GM18505 (cell line): Measurements from ENCODE around the gene BCR.
A peak's percentile ranks its signal among the peaks of the same experiment; 100 is the strongest.

ENCODE experiments used
- ATAC-seq: cut with Tn5 transposase; IDR thresholded peaks from one replicate; pipeline ENCODE4 v1.9.1; 2021; ENCODE audit not compliant: unreplicated experiment
- POLR2A ChIP-seq: IDR thresholded peaks from 4 replicates; pipeline ENCODE4 v1.6.1; 2011; ENCODE audit warnings: borderline replicate concordance; ENCODE audit not compliant: insufficient read depth, insufficient read length; ENCODE audit errors: extremely low read depth

Gene BCR

GRCh38 chr22:23217171-23218052, 37.1 kb downstream of the BCR start:
- no peak for TF ChIP-seq POLR2A
- ATAC-seq: no peak

- ATAC-seq: no peak
- TF ChIP-seq POLR2A: no peak
These were observed 38.0 kb downstream of the BCR start for GRCh38 chr22:23218053-23218866.

- ATAC-seq: no peak
- no peak for TF ChIP-seq POLR2A
These were observed 38.5 kb downstream of the BCR start for GRCh38 chr22:23218867-23219251.

DNA sequence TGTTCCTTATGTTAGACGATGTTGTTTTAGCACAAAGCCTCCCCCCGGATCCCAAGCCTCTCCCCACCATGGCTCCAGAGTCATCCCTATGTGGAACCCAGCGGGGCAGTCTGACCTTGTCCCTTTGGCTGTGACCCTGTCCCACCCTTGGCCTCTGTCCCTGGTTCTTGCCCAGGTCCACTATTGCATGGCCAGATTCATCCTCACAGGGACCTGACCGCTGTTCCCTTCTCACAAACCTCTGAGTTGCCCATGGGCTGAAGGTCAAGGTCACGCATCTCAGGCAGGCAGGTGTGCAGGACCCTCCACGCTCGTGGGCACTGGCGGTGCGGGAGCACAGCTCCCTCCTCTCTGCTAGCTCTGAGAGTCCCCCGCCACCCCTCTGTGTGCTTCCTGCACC, 39.0 kb downstream of the BCR start:
- ATAC-seq: no peak
- no peak for TF ChIP-seq POLR2A

- TF ChIP-seq POLR2A: no peak
- ATAC-seq: peak; percentile 65
These were observed 39.6 kb downstream of the BCR start for GRCh38 chr22:23219822-23220484.

DNA sequence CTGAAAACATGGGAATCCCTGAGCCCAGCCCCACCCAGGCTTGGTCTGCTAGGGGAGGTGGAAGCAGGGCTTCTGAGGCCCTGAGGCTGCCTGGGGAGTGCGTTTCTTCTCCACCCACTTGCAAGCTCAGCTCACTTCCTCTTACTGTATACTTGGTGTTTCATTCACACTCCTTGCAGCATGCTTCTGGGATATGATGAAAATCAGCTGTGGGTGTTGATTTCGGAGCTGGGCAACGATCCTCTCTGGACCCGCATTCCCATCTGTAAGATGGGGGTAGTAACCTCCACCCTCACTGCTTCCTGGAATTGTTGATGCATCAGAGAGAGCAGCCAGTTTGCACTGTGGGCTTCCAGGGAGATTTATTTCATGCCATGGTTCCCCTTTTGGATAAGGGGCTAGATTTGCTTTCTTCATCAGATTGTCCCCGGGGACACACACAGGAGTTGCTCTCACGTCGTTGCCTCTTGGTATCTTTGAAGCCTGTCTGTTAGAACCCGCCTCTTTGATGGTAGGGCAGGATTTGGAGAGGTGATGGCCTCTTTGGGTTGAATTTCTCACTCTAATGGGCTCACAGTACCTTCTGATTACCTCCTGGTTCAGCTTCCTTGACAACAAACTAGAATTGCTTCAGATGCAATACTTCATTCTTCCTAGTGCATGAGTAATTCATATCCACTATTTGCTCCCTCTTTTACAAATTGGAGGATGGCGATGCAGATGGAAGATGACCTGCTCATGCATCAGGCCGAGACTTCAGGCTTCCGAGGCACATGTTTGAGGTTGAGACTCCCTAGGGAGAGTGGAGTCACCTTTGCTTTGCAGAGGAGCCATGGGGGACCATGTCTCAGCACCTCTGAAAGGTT, 40.4 kb downstream of the BCR start:
- TF ChIP-seq POLR2A: no peak
- ATAC-seq: peak; percentile 31

GRCh38 chr22:23221351-23221804, 41.1 kb downstream of the BCR start:
- no peak for TF ChIP-seq POLR2A
- no peak for ATAC-seq

DNA sequence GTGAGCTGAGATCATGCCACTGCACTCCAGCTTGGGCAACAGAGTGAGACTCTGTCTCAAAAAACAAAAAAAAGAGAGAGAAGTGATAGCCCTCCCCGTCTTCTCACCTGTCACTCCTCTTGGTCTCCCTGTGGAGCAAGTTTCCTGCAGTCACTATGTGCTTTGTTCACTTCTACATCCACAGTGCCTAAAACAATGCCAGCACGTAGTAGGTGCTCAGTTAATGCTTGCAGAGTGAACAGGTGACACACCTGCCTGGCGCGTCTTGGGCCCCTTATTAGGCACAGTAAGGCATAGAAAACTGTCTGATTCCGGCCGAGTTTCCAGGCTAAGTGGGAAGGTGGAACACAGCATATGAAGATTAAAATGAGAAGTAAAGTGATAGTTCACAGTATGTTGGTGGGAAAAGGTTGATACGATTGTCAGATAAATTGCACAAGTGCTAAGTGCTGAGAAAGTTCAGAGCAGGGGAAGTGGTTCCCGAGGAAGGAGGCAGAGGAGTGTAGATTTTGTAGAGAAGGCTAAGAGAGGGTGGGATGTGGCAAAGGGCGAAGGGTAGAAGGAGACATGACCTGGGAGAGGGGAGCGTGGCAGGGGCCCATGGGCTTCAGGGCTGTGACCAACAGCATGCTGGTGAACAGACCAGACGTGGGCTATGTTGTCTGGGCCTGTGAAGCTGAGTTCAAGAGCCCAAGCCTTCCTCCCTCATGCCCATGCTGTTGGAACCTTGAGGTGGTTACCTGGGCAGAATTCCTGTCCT, 41.9 kb downstream of the BCR start:
- ATAC-seq: no peak
- no peak for TF ChIP-seq POLR2A

GRCh38 chr22:23222793-23223568, 42.7 kb downstream of the BCR start:
- ATAC-seq: no peak

DNA sequence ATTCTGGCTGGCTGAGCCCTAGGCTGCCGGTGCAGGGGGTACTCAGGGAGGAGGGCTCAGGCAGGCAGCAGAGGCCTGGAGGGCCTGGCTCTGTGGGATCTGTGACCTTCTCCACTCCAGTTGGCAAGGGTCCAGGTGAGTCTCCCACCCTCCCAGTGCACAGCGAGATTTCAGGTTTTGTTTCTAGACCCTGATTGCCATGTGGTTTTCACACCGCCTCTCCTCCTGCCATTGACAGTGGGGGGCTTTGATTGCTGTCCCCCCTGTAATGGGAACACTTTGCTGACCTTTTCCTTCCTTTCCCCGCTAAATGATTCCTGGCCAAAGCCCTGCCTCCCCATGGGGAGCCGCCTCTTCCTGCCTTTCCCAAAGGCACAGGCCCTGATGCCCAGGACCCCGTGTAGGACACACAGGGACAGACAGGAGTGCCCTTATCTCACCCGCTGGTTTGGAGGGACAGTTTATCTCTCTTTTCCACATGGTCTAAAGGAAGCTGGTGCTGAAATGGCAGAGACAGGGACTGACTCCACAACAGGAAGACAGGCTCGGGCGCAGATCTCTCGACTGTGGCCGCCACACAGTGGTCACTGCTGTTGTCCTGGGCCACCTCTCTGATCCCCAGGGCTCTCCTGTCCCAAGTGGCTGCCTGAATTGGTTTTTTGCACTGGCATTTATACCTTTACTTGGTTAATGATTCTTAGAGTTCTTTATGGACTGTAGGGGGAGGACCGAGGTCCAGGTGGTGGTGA, 43.4 kb downstream of the BCR start:
- no peak for ATAC-seq
- TF ChIP-seq POLR2A: no peak

More at GRCh38 chr22:23222793-23223568, 42.7 kb downstream of the BCR start:
- no peak for TF ChIP-seq POLR2A
